Vagina (tissue), 2 donors: ENCODE results near the gene CHRM2. TPM values are rescaled to one million over a fixed set of nuclear protein-coding genes. Genes with fewer than 3 reads are reported as not detected.

Experiments used
- DNase-seq, 2 donors: peaks; one replicate each; pipeline ENCODE4 v3.0.0-alpha.2; 2017; ENCODE audit errors: extremely low spot score in 2 of 2
- H3K27ac ChIP-seq: fragments of 200-600 bp; sonication (generic); one replicate; pipeline ENCODE4 v1.5.1; 2019
- H3K27me3 ChIP-seq: fragments of 200-600 bp; sonication (generic); one replicate; pipeline ENCODE4 v1.5.1; 2019
- H3K36me3 ChIP-seq, 2 donors: fragments of 200-600 bp; sonication (generic); one replicate each; pipeline ENCODE4 v1.5.1; 2017 to 2019
- H3K4me1 ChIP-seq: fragments of 200-600 bp; sonication (generic); one replicate; pipeline ENCODE4 v1.5.1; 2019
- H3K4me3 ChIP-seq, 2 donors: fragments of 200-600 bp; sonication (generic); 1 replicate in 1 of 2; 2 replicates in 1 of 2; pipeline ENCODE4 v1.5.1; 2016 to 2019
- H3K9me3 ChIP-seq: fragments of 200-600 bp; sonication (generic); one replicate; pipeline ENCODE4 v1.5.1; 2019
- POLR2A ChIP-seq, 2 donors: fragments of 450-650 bp; IDR thresholded peaks; one replicate each; pipeline ENCODE4 v1.6.1; 2017; ENCODE audit warnings: antibody characterized with exemption in 2 of 2, mild to moderate bottlenecking in 2 of 2, moderate library complexity in 2 of 2
- POLR2AphosphoS5 ChIP-seq, 2 donors: sonication (generic); formaldehyde crosslinking; IDR thresholded peaks; one replicate each; pipeline ENCODE4 v1.9.0; 2017; ENCODE audit warnings: antibody characterized with exemption in 2 of 2, mild to moderate bottlenecking in 2 of 2, low read depth in 1 of 2; ENCODE audit not compliant: insufficient read depth in 1 of 2
- intact Hi-C: fragments of 100-400 bp; cut with DNase I; formaldehyde crosslinking; loops from one replicate; pipeline ENCODE4 v1.15.1; 2023
- total RNA-seq: library from RNA; depleted of rRNA; stranded (reverse); fragments of >200 nt; gene quantifications from one replicate; pipeline ENCODE4 v1.2.3, GENCODE V29; 2016
- TF ChIP-seq, protein P1 (sequence below), 3 experiments: fragments of 450-650 bp in 2 of 3; fragments of 200-600 bp in 1 of 3; sonication (generic) in 1 of 3; IDR thresholded peaks; one replicate each; pipeline ENCODE4 v1.5.1; 2017 to 2019; ENCODE audit warnings: antibody characterized with exemption in 3 of 3, mild to moderate bottlenecking in 2 of 3, moderate library complexity in 2 of 3

The CHRM2 gene
- total RNA-seq, 1 donor from 2014 or later: 1.2 TPM

DNA sequence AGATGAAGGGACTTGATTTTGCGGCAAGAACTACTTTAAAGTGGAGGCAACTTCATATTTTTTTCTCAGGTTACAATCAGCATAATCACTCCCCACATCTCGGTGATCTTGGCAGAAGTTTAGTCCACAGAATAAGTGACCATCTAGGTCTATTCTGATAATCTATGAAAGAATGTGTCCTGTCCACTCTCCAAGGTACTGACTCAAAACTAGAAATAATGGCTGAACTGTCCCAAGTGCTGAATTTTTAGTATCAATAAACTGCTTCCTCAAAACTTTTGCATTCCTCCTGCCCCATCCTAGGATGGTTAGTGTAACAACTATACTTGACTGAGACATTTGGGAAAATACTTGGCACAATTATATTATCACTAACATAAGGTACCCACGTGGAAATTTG is 10.9 kb upstream of the CHRM2 start:
- Histone ChIP-seq H3K9me3 (no peaks in the 10 kb centered on the region), H3K4me3 (no peak overlapping the region), H3K27ac (no peak overlapping the region), H3K36me3 (no peaks in the 10 kb centered on the region), H3K4me1 (no peaks in the 10 kb centered on the region), H3K27me3 (no peaks in the 10 kb centered on the region)
- no peak for TF ChIP-seq POLR2A (IDR thresholded peaks at IDR 0.05)
- TF ChIP-seq, protein P1, sequence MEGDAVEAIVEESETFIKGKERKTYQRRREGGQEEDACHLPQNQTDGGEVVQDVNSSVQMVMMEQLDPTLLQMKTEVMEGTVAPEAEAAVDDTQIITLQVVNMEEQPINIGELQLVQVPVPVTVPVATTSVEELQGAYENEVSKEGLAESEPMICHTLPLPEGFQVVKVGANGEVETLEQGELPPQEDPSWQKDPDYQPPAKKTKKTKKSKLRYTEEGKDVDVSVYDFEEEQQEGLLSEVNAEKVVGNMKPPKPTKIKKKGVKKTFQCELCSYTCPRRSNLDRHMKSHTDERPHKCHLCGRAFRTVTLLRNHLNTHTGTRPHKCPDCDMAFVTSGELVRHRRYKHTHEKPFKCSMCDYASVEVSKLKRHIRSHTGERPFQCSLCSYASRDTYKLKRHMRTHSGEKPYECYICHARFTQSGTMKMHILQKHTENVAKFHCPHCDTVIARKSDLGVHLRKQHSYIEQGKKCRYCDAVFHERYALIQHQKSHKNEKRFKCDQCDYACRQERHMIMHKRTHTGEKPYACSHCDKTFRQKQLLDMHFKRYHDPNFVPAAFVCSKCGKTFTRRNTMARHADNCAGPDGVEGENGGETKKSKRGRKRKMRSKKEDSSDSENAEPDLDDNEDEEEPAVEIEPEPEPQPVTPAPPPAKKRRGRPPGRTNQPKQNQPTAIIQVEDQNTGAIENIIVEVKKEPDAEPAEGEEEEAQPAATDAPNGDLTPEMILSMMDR (IDR thresholded peaks at IDR 0.05): no peak
- no peak for TF ChIP-seq POLR2AphosphoS5 (IDR thresholded peaks at IDR 0.05; ENCODE audit: insufficient read depth in 1 of 2, low read depth in 1 of 2)
- DNase-seq: no peak
- intact Hi-C loops: no loop called here

DNA sequence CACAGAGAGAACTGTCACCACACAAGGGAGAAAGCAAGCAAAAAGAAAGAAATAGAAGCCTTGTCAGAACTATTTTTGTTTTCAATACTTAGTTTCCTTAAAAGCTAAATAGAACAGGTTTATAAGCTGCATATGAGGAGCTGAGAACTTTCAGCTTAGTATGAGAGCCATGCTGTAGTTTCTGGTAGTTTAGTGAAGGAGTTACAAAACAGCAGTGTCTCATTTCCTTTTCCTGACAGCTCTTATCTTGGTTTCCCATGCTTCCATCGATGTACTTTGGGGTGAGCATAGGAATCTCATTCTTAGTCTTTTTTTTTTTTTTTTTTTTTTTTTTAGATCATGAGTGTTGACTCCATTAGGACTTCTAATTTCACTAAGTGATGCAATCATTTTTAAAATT is 8.6 kb upstream of the CHRM2 start:
- Histone ChIP-seq H3K4me1 (no peaks in the 10 kb centered on the region), H3K9me3 (no peaks in the 10 kb centered on the region), H3K27ac (no peak overlapping the region), H3K27me3 (no peaks in the 10 kb centered on the region), H3K4me3 (no peak overlapping the region), H3K36me3 (no peaks in the 10 kb centered on the region)
- intact Hi-C loops: no loop called here
- no peak for DNase-seq
- TF ChIP-seq, protein P1 (IDR thresholded peaks at IDR 0.05): no peak
- no peak for TF ChIP-seq POLR2AphosphoS5 (IDR thresholded peaks at IDR 0.05; ENCODE audit: insufficient read depth in 1 of 2, low read depth in 1 of 2)
- no peak for TF ChIP-seq POLR2A (IDR thresholded peaks at IDR 0.05)

DNA sequence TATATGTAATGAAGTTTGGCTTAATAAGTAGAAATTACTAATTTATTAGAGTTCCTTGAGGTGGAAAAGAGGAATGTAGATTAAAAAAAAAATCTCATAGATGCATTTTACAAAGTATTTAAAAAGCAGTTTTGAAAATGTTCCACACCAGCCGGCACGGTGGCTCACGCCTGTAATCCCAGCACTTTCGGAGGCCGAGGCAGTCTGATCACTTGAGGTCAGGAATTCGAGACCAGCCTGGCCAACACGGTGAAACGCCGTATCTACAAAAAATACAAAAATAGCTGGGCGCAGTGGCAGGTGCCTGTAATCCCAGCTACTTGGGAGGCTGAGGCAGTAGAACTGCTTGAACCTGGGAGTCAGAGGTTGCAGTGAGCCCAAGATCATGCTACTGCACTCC is 3.2 kb upstream of the CHRM2 start:
- TF ChIP-seq POLR2AphosphoS5 (IDR thresholded peaks at IDR 0.05; ENCODE audit: insufficient read depth in 1 of 2, low read depth in 1 of 2): no peak
- no peak for TF ChIP-seq POLR2A (IDR thresholded peaks at IDR 0.05)
- TF ChIP-seq, protein P1 (IDR thresholded peaks at IDR 0.05): no peak
- no peaks in the 10 kb centered on the region for H3K9me3 ChIP-seq
- H3K36me3 ChIP-seq: no peaks in the 10 kb centered on the region
- no peak for DNase-seq
- H3K27ac ChIP-seq: no peak overlapping the region
- H3K4me1 ChIP-seq: peaks cover 20% of the 10 kb centered on the region
- no peak overlapping the region for H3K4me3 ChIP-seq
- intact Hi-C loops: no loop called here
- no peaks in the 10 kb centered on the region for H3K27me3 ChIP-seq

DNA sequence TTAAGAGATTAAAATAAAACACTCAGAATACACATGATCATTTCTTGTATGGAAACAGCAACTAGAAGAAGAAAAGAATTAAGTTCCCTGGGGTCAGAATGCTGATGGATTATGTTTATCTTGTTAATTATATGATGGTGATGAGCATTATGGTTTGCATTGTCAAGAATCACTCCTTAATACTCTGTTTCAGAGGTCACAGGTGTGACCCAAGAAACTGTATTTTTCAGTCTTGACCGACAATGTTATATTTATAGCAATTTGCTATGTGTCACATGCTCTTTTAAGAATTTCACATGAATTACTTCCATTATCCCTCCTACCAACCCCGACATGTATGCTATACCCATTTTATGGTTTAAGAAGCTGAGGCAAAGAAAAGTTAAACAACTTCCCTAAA is 2.7 kb upstream of the CHRM2 start:
- Histone ChIP-seq H3K27me3 (no peaks in the 10 kb centered on the region), H3K4me3 (no peak overlapping the region), H3K36me3 (no peaks in the 10 kb centered on the region), H3K9me3 (no peaks in the 10 kb centered on the region), H3K4me1 (peaks cover 26% of the 10 kb centered on the region), H3K27ac (no peak overlapping the region)
- DNase-seq: no peak
- intact Hi-C loops: no loop called here
- no peak for TF ChIP-seq POLR2A (IDR thresholded peaks at IDR 0.05)
- no peak for TF ChIP-seq POLR2AphosphoS5 (IDR thresholded peaks at IDR 0.05; ENCODE audit: insufficient read depth in 1 of 2, low read depth in 1 of 2)
- TF ChIP-seq, protein P1 (IDR thresholded peaks at IDR 0.05): no peak

DNA sequence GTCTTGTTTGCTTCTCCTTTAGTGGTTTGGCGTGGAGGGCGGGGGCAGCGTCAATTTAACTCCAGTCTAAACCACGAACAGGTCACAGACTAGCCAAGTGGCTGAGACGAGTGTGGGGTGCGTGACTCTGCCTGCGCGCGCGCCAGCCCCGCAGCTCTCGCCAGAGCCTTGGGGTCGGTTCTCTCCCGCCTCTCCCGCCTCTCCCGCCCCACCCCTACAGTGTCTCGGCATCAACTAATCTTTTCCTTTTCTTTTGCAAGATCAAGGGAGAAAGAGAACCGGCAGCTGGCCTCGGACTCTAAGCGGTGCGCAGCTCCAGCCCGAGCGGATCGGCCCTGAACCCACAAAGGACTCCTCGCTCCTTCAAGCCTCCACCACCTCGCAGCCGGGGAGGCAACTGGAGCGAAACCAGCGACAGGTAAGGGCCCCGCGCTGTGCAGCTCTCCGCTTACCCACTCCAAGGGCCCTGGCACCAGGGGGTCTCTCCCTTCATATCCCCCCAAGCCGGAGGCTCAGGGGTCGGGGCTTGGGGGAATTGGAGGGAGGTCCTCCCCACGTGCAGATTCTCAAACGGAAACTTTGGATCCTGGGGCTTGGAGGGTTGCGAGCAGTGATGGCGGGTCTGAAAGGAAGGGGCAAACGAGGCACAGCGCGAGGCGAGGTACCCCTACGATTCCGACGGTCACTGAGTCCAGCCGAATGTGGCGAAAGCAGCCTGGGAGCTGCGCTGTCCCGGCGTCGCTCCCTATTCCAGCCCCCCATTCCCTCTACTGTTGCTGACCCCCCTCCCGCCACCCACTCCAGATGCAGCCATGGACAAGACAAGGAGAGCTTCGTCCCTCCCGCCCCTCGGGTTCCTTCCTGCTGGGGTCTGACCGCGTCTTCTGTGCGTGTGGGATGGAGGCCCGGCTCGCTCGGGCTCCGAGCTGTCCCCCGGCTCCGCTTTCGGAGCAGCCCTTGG is 829 bp downstream of the CHRM2 start:
- TF ChIP-seq POLR2AphosphoS5 (IDR thresholded peaks at IDR 0.05; ENCODE audit: insufficient read depth in 1 of 2, low read depth in 1 of 2) (no peak), POLR2A (IDR thresholded peaks at IDR 0.05) (no peak)
- TF ChIP-seq, protein P1 (IDR thresholded peaks at IDR 0.05): no peak
- no peak overlapping the region for H3K27ac ChIP-seq
- H3K36me3 ChIP-seq: no peaks in the 10 kb centered on the region
- H3K4me3 ChIP-seq: peak overlapping the region; percentile 35 to 48
- intact Hi-C loops: no loop called here
- DNase-seq: no peak
- no peaks in the 10 kb centered on the region for H3K27me3 ChIP-seq
- H3K4me1 ChIP-seq: peaks cover 34% of the 10 kb centered on the region
- no peaks in the 10 kb centered on the region for H3K9me3 ChIP-seq
